Endothelial cell of umbilical vein (primary cell): ENCODE results near the gene GMPPA. TPM values are rescaled to one million over a fixed set of nuclear protein-coding genes. Genes with fewer than 3 reads are reported as not detected.
A peak's percentile ranks its signal among the peaks of the same experiment; 100 is the strongest.

Experiments used
- BruUV-seq: library from RNA; stranded (reverse); fragments of 400-500 nt; replicated peaks from 2 replicates; lab custom pipeline; 2021; lab: Mats Ljungman, UMichigan
- CTCF ChIA-PET: fragments of 300-600, 350-600 bp; sonication (Branson Sonifier 250); formaldehyde crosslinking; loops from one replicate; lab custom pipeline; 2021; ENCODE audit warnings: antibody characterized with exemption, inconsistent platforms; lab: Charles Lee
- POLR2A ChIA-PET: fragments of 300-600, 350-600 bp; sonication (Branson Sonifier 250); formaldehyde crosslinking; loops from one replicate; lab custom pipeline; 2021; ENCODE audit warnings: antibody characterized with exemption, inconsistent platforms; lab: Charles Lee
- DNase-seq: peaks from one replicate; pipeline ENCODE4 v3.0.0-alpha.2; 2011; ENCODE audit warnings: low read depth, low spot score
- FAIRE-seq: peaks from 2 replicates; lab custom pipeline; 2011; peaks lifted over from hg19 to GRCh38; lab: Jason Lieb, UNC
- H2AFZ ChIP-seq: 2 replicates; pipeline ENCODE4 v1.6.0; 2012; ENCODE audit warnings: low read depth, low read length, control low read depth, inconsistent platforms
- H3K27ac ChIP-seq: 2 replicates; pipeline ENCODE4 v1.5.1; 2011; ENCODE audit warnings: low read depth, mild to moderate bottlenecking, control low read depth, low read length, moderate library complexity; ENCODE audit not compliant: insufficient read depth
- H3K27me3 ChIP-seq, 2 experiments: 2 replicates each; pipeline versions ENCODE4 v1.6.0 to v1.6.1; 2011; ENCODE audit warnings: low read length in 2 of 2, mixed read lengths in 1 of 2; ENCODE audit not compliant: control insufficient read depth in 2 of 2, insufficient read depth in 2 of 2
- H3K36me3 ChIP-seq, 2 experiments: 2 replicates in 1 of 2; 3 replicates in 1 of 2; pipeline ENCODE4 v1.5.1; 2011; ENCODE audit warnings: low read length in 2 of 2, mild to moderate bottlenecking in 1 of 2, moderate library complexity in 1 of 2; ENCODE audit not compliant: control insufficient read depth in 2 of 2, insufficient read depth in 2 of 2; ENCODE audit errors: extremely low read depth in 1 of 2
- H3K4me1 ChIP-seq: 3 replicates; pipeline ENCODE4 v1.5.1; 2011; ENCODE audit warnings: mild to moderate bottlenecking, low read length; ENCODE audit not compliant: control insufficient read depth, insufficient read depth; ENCODE audit errors: extremely low read depth
- H3K4me2 ChIP-seq: 2 replicates; pipeline ENCODE4 v1.6.1; 2011; ENCODE audit warnings: low read length, control low read depth, mixed read lengths; ENCODE audit not compliant: insufficient read depth
- H3K4me3 ChIP-seq, 3 experiments: fragments of 200-600 bp in 1 of 3; sonication (generic), shearing (Covaris generic) in 1 of 3; replicated peaks in 1 of 3; 2 replicates each; pipeline ENCODE4 v1.5.1; 2011 to 2016; ENCODE audit warnings: control low read depth in 3 of 3, low read length in 3 of 3, mild to moderate bottlenecking in 2 of 3, inconsistent platforms in 1 of 3, low read depth in 1 of 3, moderate library complexity in 1 of 3; ENCODE audit not compliant: insufficient read depth in 1 of 3
- H3K79me2 ChIP-seq: 2 replicates; pipeline ENCODE4 v1.6.0; 2012; ENCODE audit warnings: low read length, inconsistent platforms; ENCODE audit not compliant: control insufficient read depth, insufficient read depth
- H3K9ac ChIP-seq: replicated peaks from 2 replicates; pipeline ENCODE3; 2011; ENCODE audit warnings: low read length, control low read depth; ENCODE audit not compliant: insufficient read depth; ENCODE audit errors: extremely low read depth
- H3K9me1 ChIP-seq: replicated peaks from 3 replicates; pipeline ENCODE4 v1.6.0; 2011; ENCODE audit warnings: mild to moderate bottlenecking, low read length; ENCODE audit not compliant: control insufficient read depth, insufficient read depth; ENCODE audit errors: extremely low read depth
- H3K9me3 ChIP-seq: replicated peaks from 2 replicates; pipeline ENCODE4 v1.5.1; 2012; ENCODE audit warnings: low read length, inconsistent platforms; ENCODE audit not compliant: control insufficient read depth, insufficient read depth
- H4K20me1 ChIP-seq: replicated peaks from 2 replicates; pipeline ENCODE3; 2011; ENCODE audit warnings: mild to moderate bottlenecking, low read length; ENCODE audit not compliant: control insufficient read depth, insufficient read depth; ENCODE audit errors: extremely low read depth
- GATA2 ChIP-seq: IDR thresholded peaks from 2 replicates; pipeline ENCODE4 v1.7.0; 2011; ENCODE audit warnings: low read depth, mild to moderate bottlenecking, moderate library complexity, mixed read lengths, low read length; ENCODE audit not compliant: insufficient read length, insufficient read depth
- dilution Hi-C: fragments of 300-500 bp; cut with MboI; formaldehyde crosslinking; loops from one replicate; pipeline ENCODE4 v1.15.0; 2019; ENCODE audit warnings: low sequenced_read_pairs; ENCODE audit not compliant: extremely low pct_ligation_motif_present
- intact Hi-C: fragments of 100-400 bp; cut with micrococcal nuclease; formaldehyde crosslinking; loops from one replicate; pipeline ENCODE4 v1.10.0; 2022
- polyA plus RNA-seq, 4 experiments: library from polyadenylated mRNA; depleted of rRNA in 3 of 4; stranded (reverse) in 3 of 4; unstranded in 1 of 4; fragments of >200 nt; gene quantifications; 2 replicates each; pipeline versions ENCODE4 v1.2.1 to v1.2.3, GENCODE V29; 2011 to 2012; ENCODE audit warnings: missing spikeins in 1 of 4
- total RNA-seq: library from RNA; stranded (reverse); gene quantifications from 2 replicates; pipeline ENCODE4 v1.2.3, GENCODE V29; 2021
- TF ChIP-seq, protein P1 (sequence below): IDR thresholded peaks from 2 replicates; pipeline ENCODE4 v1.6.1; 2011; ENCODE audit not compliant: insufficient read depth, insufficient read length
- TF ChIP-seq, protein P2 (sequence below), 2 donors: IDR thresholded peaks; 1 replicate in 1 of 2; 2 replicates in 1 of 2; pipeline ENCODE4 v1.5.1; 2011; ENCODE audit warnings: low read length in 2 of 2, mild to moderate bottlenecking in 2 of 2, moderate library complexity in 2 of 2, control low read depth in 1 of 2, inconsistent platforms in 1 of 2, low read depth in 1 of 2; ENCODE audit not compliant: insufficient read depth in 1 of 2; ENCODE audit errors: extremely low read depth in 1 of 2

Gene GMPPA
- total and polyA plus RNA-seq, 2 donors (not counting 3 experiments of a cell fraction or from before 2014, with no cell fraction given) = 39.1 to 104 TPM

DNA sequence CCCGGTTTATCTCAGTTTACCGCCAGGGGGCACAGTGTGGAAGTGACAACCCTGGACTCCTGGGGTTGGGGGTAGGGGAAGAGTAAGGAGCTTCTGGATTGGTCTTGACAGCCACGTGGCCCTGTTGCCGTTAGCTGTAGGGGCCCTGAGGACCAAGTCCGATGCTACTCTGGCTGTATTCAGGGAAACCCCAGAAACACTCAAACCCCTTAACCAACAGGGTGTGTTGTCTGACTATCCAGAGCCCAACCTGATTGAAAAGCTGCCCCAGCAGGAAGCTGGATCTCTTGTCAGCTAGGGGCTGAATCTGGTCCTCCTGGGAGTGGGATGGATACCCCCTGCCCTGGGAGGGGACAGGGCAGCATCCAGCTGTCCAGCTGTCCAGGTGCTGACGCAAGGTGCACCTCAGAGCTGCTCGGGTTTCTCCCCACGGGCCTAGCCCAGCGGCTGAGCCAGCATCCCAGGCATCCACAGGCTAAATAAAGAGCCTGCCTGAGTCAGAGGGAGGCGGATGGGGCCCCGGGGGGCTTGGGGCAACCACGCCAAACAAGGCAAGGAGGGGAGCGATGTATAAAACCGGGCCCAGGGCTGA lies 3.1 kb upstream of the GMPPA start:
- no peaks in the 10 kb centered on the region for H3K9me1 ChIP-seq
- no peak overlapping the region for H3K4me3 ChIP-seq
- H3K27me3 ChIP-seq = peaks cover 33 to 36% of the 10 kb centered on the region in 2 experiments
- H3K9me3 ChIP-seq = no peaks in the 10 kb centered on the region
- no peaks in the 10 kb centered on the region for H4K20me1 ChIP-seq
- intact Hi-C loops = loop anchor here (1.0 to 2.0 kb wide), 2 partner anchors 13 to 35 kb away; no protein-coding TSS in a partner anchor
- no peak overlapping the region for H3K9ac ChIP-seq
- no peak overlapping the region for H2AFZ ChIP-seq
- H3K27ac ChIP-seq = no peak overlapping the region
- H3K4me2 ChIP-seq = no peak overlapping the region
- no peaks in the 10 kb centered on the region for H3K79me2 ChIP-seq
- no peaks in the 10 kb centered on the region for H3K36me3 ChIP-seq
- FAIRE-seq (peak; percentile 76), DNase-seq (peak; percentile 59)
- BruUV-seq = no TSS peak
- dilution Hi-C loops = no loop called here
- CTCF ChIA-PET = interaction anchor here (0.5 to 19.9 kb wide), 46 partner anchors 8 to 466 kb away, joined by 3 to 731 read pairs (median 5); partner anchors contain the start of genes ASIC4, CHPF, DNPEP and OBSL1
- H3K4me1 ChIP-seq = peaks cover 12% of the 10 kb centered on the region
- no peak for TF ChIP-seq GATA2
- TF ChIP-seq, protein P1, sequence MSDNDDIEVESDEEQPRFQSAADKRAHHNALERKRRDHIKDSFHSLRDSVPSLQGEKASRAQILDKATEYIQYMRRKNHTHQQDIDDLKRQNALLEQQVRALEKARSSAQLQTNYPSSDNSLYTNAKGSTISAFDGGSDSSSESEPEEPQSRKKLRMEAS = peak; percentile 69
- TF ChIP-seq, protein P2, sequence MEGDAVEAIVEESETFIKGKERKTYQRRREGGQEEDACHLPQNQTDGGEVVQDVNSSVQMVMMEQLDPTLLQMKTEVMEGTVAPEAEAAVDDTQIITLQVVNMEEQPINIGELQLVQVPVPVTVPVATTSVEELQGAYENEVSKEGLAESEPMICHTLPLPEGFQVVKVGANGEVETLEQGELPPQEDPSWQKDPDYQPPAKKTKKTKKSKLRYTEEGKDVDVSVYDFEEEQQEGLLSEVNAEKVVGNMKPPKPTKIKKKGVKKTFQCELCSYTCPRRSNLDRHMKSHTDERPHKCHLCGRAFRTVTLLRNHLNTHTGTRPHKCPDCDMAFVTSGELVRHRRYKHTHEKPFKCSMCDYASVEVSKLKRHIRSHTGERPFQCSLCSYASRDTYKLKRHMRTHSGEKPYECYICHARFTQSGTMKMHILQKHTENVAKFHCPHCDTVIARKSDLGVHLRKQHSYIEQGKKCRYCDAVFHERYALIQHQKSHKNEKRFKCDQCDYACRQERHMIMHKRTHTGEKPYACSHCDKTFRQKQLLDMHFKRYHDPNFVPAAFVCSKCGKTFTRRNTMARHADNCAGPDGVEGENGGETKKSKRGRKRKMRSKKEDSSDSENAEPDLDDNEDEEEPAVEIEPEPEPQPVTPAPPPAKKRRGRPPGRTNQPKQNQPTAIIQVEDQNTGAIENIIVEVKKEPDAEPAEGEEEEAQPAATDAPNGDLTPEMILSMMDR (IDR thresholded peaks at IDR 0.05; ENCODE audit: extremely low read depth in 1 of 2, insufficient read depth in 1 of 2, low read depth in 1 of 2, low read length in 2 of 2) = peak; percentile 57 to 59
- POLR2A ChIA-PET = interaction anchor here (0.6 to 1.0 kb wide), 2 partner anchors 33 to 34 kb away, joined by 4 to 8 read pairs; no protein-coding TSS in a partner anchor
